T-helper 17 cell (primary cell): ENCODE data around the gene ZBP1. TPM values are rescaled to one million over a fixed set of nuclear protein-coding genes. Genes with fewer than 3 reads are reported as not detected.

ENCODE experiments used
- ATAC-seq: fragments of 150-1000 bp; cut with Tn5 transposase; 2 replicates; pipeline ENCODE4 v1.10.0; 2021; ENCODE audit warnings: mild to moderate bottlenecking, moderate library complexity
- DNase-seq, 3 donors: peaks; one replicate each; pipeline versions ENCODE4 v3.0.0 to v3.0.0-alpha.2; 2020 to 2021
- H3K9me3 ChIP-seq: one replicate; pipeline ENCODE4 v1.7.0; 2013; ENCODE audit warnings: low read length, mild to moderate bottlenecking; ENCODE audit not compliant: control insufficient read depth, poor library complexity, severe bottlenecking
- H3K27ac Mint-ChIP-seq: one replicate; pipeline ENCODE4 v1.8.0; 2022; ENCODE audit warnings: mild to moderate bottlenecking, moderate library complexity, mixed read lengths
- H3K27me3 Mint-ChIP-seq: one replicate; pipeline ENCODE4 v1.8.0; 2022; ENCODE audit warnings: mixed read lengths
- H3K36me3 Mint-ChIP-seq: one replicate; pipeline ENCODE4 v1.8.0; 2022; ENCODE audit warnings: low read depth, mixed read lengths
- H3K4me1 Mint-ChIP-seq: one replicate; pipeline ENCODE4 v1.8.0; 2022; ENCODE audit warnings: mild to moderate bottlenecking, mixed read lengths
- H3K4me3 Mint-ChIP-seq: one replicate; pipeline ENCODE4 v1.8.0; 2022; ENCODE audit warnings: mild to moderate bottlenecking, moderate library complexity, mixed read lengths
- total RNA-seq, 4 donors: library from RNA in 2 of 4; stranded (reverse) in 2 of 4; gene quantifications; one replicate each; pipeline ENCODE4 v1.2.3 and lab custom pipeline; 2022 to 2026

The ZBP1 gene
- total RNA-seq, 2 donors from 2014 or later, result 38.6 to 41.0 TPM

DNA sequence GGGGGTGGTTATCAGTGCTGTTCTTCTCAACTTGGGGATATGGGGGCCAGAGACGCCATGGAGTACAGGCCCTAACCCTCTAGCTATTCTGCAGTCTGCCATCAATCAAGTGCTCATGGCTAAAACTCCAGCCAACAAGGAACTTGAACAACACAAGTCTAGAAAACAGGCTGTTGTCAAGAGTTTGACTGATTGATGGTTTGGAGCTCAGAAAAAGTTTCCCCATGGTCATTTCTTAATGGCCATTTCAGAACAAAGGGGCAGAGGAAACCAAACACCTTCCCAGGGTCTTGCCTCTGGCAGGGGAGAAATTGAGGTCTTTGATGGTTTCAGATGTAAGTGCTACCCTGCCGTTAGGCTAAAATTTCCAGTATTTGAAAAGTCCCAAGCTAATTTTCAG is 44.2 kb downstream of the ZBP1 start:
- Mint-ChIP-seq H3K4me1 (no peaks in the 10 kb centered on the region), H3K27me3 (peaks cover 49% of the 10 kb centered on the region), H3K27ac (no peak overlapping the region), H3K36me3 (no peaks in the 10 kb centered on the region), H3K4me3 (no peak overlapping the region)
- DNase-seq, result no peak
- no peaks in the 10 kb centered on the region for H3K9me3 ChIP-seq
- no peak for ATAC-seq

DNA sequence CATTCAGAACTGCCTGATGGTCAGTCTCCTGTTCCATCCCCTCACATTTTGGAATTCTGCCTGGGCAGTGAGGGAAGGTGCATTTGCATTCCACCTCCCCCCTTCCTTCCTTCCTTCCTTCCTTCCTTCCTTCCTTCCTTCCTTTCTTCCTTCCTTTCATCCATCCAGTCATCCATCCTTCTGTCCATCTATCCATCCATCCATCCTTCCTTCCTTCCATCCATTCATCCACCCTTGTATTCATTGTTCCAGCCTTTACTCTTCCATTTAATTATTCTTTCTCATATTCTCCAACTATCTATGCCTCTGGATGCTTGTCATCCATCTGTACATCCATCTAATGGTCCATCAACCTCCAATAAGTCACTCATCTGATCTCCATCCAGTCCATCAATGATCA is 45.3 kb downstream of the ZBP1 start:
- Mint-ChIP-seq H3K27me3 (peaks cover 47% of the 10 kb centered on the region), H3K36me3 (no peaks in the 10 kb centered on the region), H3K27ac (no peak overlapping the region), H3K4me1 (no peaks in the 10 kb centered on the region), H3K4me3 (no peak overlapping the region)
- no peak for DNase-seq
- ATAC-seq, result no peak
- no peaks in the 10 kb centered on the region for H3K9me3 ChIP-seq

DNA sequence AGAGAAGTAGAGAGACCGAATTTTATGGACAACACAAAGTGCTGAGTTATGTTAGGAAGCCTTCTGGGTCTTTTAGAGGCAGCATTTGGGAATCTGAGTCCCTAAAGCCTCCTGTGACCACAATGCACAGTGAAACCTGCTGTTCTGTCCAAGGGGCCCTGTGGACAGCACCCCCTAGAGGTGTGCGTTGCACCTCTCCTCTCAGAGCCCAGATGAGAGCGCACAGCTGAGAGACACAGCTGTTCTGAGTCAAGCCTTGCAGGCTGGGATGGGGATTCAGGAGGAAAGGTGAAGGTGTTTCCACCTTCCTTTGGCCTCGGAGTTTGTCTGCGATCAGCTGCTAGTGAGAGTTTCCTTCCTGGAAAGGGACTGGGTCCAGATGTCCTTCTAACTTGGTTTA is 46.3 kb downstream of the ZBP1 start:
- no peaks in the 10 kb centered on the region for H3K36me3 Mint-ChIP-seq
- H3K27me3 Mint-ChIP-seq, result peaks cover 47% of the 10 kb centered on the region
- no peak overlapping the region for H3K4me3 Mint-ChIP-seq
- no peaks in the 10 kb centered on the region for H3K9me3 ChIP-seq
- DNase-seq, result no peak
- ATAC-seq, result no peak
- H3K4me1 Mint-ChIP-seq, result no peaks in the 10 kb centered on the region
- no peak overlapping the region for H3K27ac Mint-ChIP-seq

DNA sequence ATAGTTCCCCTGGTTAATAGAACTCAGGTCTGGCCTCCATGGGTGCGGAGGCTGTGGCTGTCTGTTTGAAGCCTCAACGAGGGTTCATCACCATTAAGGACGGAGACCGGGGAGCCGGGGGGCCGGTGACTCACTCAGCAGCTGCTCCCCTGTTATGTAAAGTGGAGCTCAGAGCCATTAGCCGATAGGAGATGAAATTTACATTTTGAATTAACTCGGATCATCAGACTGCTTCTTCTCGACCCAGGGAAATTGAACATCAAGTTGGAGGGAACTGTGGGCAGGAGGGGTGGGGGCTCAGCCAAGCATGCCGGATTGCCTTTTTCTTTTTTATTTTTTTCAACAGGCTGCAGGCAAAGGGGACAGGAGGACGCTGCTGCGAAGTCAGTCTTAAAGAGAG is 47.0 kb downstream of the ZBP1 start:
- ATAC-seq (no peak), DNase-seq (no peak)
- no peak overlapping the region for H3K4me3 Mint-ChIP-seq

DNA sequence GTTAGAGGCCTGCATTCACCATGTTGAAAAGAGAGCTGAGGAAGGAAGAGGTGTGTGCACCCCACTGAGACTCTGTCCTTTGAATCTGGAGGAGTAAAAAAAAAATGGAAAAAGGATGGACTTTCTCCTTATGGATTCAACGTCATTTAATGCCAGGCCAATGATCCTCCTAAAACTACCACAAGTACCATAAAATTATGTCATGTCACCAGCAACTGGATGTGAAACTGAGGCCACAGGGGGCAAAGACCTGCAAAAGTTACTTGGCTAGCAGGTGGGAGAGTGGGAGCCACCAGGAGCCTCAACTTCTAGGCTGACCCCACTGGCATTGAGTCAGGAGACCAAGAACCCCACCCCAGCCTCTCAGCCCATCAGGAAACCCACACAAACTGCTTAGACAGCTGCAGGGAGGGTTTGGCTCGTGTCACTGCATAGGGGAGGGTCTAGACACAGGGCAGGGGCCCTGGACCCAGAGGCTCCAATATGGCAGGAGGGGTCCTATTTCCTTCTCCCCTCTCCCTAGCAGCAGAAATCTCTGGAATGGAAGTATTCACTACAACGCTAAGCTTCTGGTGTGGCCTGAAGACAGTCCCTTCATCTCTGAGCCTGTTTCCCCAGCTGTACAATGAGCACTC is 48.3 kb downstream of the ZBP1 start:
- Mint-ChIP-seq H3K27me3 (peaks cover 50% of the 10 kb centered on the region), H3K4me3 (no peak overlapping the region), H3K4me1 (no peaks in the 10 kb centered on the region), H3K36me3 (no peaks in the 10 kb centered on the region), H3K27ac (no peak overlapping the region)
- no peak for DNase-seq
- H3K9me3 ChIP-seq, result no peaks in the 10 kb centered on the region
- no peak for ATAC-seq

More for the DNA sequence above, 47.0 kb downstream of the ZBP1 start:
- no peaks in the 10 kb centered on the region for H3K36me3 Mint-ChIP-seq
- no peaks in the 10 kb centered on the region for H3K4me1 Mint-ChIP-seq
- H3K27me3 Mint-ChIP-seq, result peaks cover 42% of the 10 kb centered on the region
- no peak overlapping the region for H3K27ac Mint-ChIP-seq
- no peaks in the 10 kb centered on the region for H3K9me3 ChIP-seq

DNA sequence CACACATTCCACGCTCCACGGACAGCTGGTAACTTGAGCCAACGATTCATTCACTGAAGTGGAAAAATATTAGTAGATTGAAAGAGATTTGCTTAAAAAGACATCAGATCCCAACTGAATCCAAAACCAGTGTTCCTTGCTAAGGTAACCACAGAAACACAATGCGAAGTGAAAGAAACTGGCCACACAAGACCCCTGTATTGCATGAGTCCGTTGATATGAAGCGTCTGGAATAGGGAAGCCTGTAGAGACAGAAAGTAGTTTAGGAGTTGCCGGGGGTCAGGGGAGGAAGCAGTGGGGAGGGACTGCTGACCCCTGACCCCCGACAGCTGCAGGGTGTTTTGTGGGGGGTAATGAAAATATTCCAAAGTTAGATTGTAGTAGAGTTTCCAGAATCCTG is 49.3 kb downstream of the ZBP1 start:
- H3K4me1 Mint-ChIP-seq, result no peaks in the 10 kb centered on the region
- no peak for ATAC-seq
- no peak overlapping the region for H3K4me3 Mint-ChIP-seq
- no peak for DNase-seq
- H3K27me3 Mint-ChIP-seq, result peaks cover 58% of the 10 kb centered on the region
- H3K9me3 ChIP-seq, result no peaks in the 10 kb centered on the region
- H3K36me3 Mint-ChIP-seq, result no peaks in the 10 kb centered on the region
- H3K27ac Mint-ChIP-seq, result no peak overlapping the region

DNA sequence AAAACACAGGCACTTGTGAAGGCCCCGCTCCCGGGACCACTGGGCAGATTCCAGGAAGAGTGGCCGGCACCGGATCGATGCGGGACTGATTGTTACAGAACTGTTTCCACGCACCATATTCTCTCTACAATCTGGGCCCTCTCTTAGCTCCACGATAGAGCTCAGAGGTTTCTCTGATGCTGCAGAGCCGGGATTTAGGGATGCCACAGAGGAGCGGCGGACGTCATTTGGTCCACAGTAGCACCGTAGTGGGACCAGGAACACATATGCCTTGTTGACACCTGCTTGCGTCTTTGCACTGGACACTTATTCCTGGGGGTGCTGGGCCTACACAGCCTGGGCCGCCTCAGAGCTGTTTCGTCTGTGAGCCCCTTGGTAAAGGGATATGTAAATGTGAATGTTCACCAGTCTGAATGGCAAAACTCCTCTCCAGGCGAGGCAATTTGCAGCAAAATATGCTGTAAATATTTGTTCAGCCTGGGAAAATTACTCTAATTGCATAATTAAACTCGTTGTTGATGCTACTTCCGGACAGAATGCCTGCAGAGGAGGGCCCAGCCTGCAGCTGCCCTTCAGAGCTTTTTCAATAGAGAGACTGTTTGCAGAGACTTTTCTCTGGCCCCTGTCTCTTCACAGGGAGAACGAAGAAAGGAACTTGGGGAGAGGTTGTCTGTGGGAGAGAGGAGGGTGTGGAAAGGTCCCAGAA is 49.9 kb downstream of the ZBP1 start:
- Mint-ChIP-seq H3K36me3 (no peaks in the 10 kb centered on the region), H3K4me3 (no peak overlapping the region), H3K27me3 (peaks cover 62% of the 10 kb centered on the region), H3K27ac (no peak overlapping the region), H3K4me1 (no peaks in the 10 kb centered on the region)
- no peaks in the 10 kb centered on the region for H3K9me3 ChIP-seq
- DNase-seq, result no peak
- ATAC-seq, result no peak

DNA sequence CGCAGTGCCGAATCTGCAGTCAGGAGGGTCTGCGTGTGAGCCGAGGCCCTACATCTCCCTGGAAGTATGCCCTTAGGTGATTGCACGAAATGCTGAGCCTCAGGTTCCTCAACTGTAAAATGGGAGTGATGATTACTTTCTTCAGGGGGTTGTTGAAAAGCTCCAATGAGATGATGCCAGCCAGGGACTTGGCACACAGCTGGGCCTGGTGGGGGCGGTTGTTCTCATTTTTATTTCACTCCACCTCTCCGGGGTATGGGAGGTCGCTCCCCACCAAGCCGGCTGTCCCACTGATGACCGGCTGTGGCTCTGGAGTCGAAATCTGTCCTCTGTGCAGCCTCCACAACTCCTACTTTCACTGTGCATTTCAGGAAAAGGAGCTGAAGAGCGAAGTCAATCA is 51.3 kb downstream of the ZBP1 start:
- Mint-ChIP-seq H3K4me1 (no peaks in the 10 kb centered on the region), H3K27me3 (peaks cover 74% of the 10 kb centered on the region), H3K4me3 (no peak overlapping the region), H3K27ac (no peak overlapping the region), H3K36me3 (no peaks in the 10 kb centered on the region)
- H3K9me3 ChIP-seq, result no peaks in the 10 kb centered on the region
- DNase-seq (no peak), ATAC-seq (no peak)

DNA sequence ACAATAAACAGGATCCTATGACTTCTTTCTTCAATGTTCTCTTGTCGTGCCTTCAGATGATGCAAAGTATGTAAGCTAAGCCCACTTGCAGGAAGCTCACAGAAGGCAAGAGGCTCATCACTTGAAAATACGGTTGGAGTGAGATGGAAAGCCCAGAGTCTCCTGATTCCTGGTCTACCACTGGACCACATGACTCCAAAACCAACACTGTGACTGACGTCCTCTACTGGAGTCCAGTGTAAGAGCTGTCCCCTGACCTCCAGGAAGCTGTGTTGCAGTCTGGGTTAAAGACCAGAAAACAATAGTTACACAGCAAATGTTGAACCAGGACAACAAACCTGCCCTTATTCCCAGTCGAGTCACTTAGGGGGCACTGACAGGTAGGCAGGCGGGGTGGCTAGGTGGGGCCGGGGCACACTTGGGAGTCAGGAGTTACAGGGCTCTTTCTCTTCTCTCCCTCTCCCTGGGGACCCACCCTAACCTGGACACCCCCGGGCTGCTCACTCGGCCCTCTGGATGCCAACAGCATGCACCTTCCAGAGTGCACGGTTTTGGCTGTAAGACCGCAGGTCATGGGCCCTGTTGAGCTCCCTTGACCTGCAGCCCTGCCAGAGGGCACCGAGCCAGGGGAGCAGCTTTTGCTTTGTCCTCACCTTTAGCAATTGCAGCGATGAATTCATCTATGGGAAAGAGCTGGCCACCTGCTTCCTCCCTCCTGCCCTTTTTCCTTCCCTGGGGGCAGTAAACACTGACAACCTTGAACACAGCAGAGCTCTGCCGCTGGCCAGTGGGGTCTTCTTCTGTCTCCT is 51.9 kb downstream of the ZBP1 start:
- no peaks in the 10 kb centered on the region for H3K4me1 Mint-ChIP-seq
- peaks cover 81% of the 10 kb centered on the region for H3K27me3 Mint-ChIP-seq
- DNase-seq, result no peak
- no peak overlapping the region for H3K4me3 Mint-ChIP-seq
- no peak overlapping the region for H3K27ac Mint-ChIP-seq
- no peaks in the 10 kb centered on the region for H3K9me3 ChIP-seq
- no peak for ATAC-seq
- no peaks in the 10 kb centered on the region for H3K36me3 Mint-ChIP-seq

DNA sequence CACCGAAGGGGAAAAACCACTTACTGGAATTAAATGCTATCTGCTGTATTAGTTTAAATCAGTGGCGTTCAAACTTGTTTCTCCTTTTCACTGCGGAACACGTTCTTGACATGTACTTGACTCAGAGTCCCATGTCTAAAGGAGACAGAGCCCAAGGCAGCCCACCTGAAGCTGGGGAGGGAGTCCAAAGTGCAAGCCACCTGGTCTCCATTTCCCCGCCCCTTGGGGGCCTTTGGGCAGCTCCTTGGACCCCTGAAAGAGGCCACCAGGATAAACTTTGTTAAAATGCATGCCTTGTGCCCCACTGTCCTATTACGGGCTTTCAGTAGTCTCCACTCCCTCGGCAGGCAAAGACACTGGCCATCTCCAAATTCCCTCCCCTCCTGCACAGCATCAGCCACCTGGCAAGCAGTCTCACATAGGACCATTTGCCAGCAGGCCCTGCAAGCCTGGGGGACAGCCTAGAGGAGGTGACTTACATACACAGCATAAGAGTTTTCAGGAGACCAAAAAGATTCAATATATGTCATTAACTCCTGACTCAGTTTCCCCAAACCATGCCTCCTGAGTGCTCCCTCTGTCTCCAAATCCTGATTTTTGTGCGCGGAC is 52.7 kb downstream of the ZBP1 start:
- Mint-ChIP-seq H3K4me3 (no peak overlapping the region), H3K4me1 (no peaks in the 10 kb centered on the region), H3K36me3 (no peaks in the 10 kb centered on the region), H3K27ac (no peak overlapping the region), H3K27me3 (peaks cover 76% of the 10 kb centered on the region)
- ATAC-seq (no peak), DNase-seq (no peak)
- H3K9me3 ChIP-seq, result no peaks in the 10 kb centered on the region

DNA sequence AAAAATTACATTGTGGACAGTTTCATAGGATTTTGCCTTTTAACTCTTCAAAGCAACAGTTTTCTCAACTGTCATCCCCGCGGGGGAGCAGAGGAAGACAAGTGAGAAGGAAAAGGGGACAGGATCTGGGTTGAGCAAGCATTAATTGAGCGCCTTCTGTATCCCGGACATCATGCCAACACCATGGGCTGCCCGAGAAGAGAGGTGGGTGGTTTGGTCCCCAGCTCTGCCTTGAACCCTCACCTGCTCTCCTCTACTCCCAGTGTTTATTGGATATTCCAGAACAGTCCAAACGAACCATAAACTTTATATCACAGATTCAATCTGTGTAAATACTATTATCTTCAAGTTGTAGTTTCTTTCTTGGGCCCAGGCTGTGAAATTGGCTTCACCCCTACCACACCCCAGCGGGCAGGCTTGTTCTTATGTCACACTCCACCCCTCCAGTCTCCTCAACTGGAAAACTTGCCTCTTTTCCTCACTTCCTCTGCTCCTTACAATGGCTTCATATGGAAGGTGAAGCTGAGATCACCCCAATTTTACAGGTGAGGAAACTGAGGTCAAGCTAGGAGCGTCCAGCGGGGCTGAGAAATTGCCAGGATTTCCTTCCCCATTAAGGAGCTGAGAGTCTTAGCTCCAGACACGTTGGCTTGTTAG is 53.3 kb downstream of the ZBP1 start:
- Mint-ChIP-seq H3K27ac (no peak overlapping the region), H3K4me1 (no peaks in the 10 kb centered on the region), H3K36me3 (no peaks in the 10 kb centered on the region), H3K4me3 (no peak overlapping the region), H3K27me3 (peaks cover 76% of the 10 kb centered on the region)
- no peaks in the 10 kb centered on the region for H3K9me3 ChIP-seq
- DNase-seq, result no peak
- ATAC-seq, result no peak

DNA sequence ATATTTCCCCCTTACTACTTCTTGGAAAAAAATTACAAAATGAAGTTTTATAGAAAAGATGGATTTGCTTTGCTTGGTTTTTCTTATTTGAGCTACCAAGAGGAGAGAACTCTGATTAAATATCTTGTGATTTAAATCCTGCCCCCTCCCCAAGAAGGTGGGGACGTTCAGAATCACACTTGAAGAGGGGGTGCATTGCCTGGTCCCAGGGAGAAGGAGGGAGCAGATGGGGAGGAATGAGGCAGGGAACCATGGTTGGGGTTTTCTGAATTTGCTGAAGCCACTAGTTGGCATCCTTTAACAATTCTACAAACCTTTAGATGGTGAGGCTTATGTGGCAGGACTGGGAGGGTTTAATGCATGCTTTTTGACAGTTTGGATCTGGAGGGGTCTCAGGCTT is 53.8 kb downstream of the ZBP1 start:
- no peaks in the 10 kb centered on the region for H3K36me3 Mint-ChIP-seq
- peaks cover 76% of the 10 kb centered on the region for H3K27me3 Mint-ChIP-seq
- no peaks in the 10 kb centered on the region for H3K9me3 ChIP-seq
- no peak overlapping the region for H3K27ac Mint-ChIP-seq
- no peak overlapping the region for H3K4me3 Mint-ChIP-seq
- no peak for ATAC-seq
- no peak for DNase-seq
- no peaks in the 10 kb centered on the region for H3K4me1 Mint-ChIP-seq
